K562 (cell line): ENCODE results near the gene ZNF691. TPM values are rescaled to one million over a fixed set of nuclear protein-coding genes. Genes with fewer than 3 reads are reported as not detected.

Experiments
- ARID4B ChIP-seq: sonication (generic); formaldehyde crosslinking; IDR thresholded peaks from 2 replicates; pipeline ENCODE4 v1.8.0; 2022; ENCODE audit warnings: mild to moderate bottlenecking, missing genetic modification reagents
- CHD1 ChIP-seq: fragments of 200-600 bp; sonication (generic); IDR thresholded peaks from one replicate; pipeline ENCODE4 v1.6.1; 2012; ENCODE audit warnings: mild to moderate bottlenecking, moderate library complexity, low read length, inconsistent platforms
- EGR1 ChIP-seq: fragments of 450-650 bp; conservative IDR thresholded peaks from 2 replicates; pipeline ENCODE4 v1.6.1; 2017; ENCODE audit warnings: mild to moderate bottlenecking
- FOXM1 ChIP-seq, 2 experiments: fragments of 450-650 bp in 1 of 2; sonication (generic) in 1 of 2; formaldehyde crosslinking in 1 of 2; IDR thresholded peaks; 2 replicates each; pipeline versions ENCODE4 v1.6.1 to v1.9.0; 2017 to 2022; ENCODE audit warnings: low read depth in 2 of 2, mild to moderate bottlenecking in 2 of 2, missing genetic modification reagents in 1 of 2, moderate library complexity in 1 of 2
- ID3 ChIP-seq, 2 experiments: fragments of 250-450 bp in 1 of 2; fragments of 450-650 bp in 1 of 2; sonication (Bioruptor Pico) in 1 of 2; IDR thresholded peaks; 2 replicates each; pipeline versions ENCODE4 v1.6.1 to v1.8.0; 2016 to 2021; ENCODE audit warnings: mild to moderate bottlenecking in 2 of 2, moderate library complexity in 2 of 2, missing compliant biosample characterization in 1 of 2, missing genetic modification characterization in 1 of 2
- LEF1 ChIP-seq: fragments of 450-650 bp; IDR thresholded peaks from 2 replicates; pipeline ENCODE4 v1.6.1; 2016; ENCODE audit warnings: mild to moderate bottlenecking
- NFE2L1 ChIP-seq: fragments of 450-650 bp; IDR thresholded peaks from 2 replicates; pipeline ENCODE4 v1.6.1; 2016; ENCODE audit warnings: missing genetic modification characterization, low read depth, mild to moderate bottlenecking, missing compliant biosample characterization, moderate library complexity, borderline replicate concordance
- POLR2B ChIP-seq: fragments of 450-650 bp; IDR thresholded peaks from 2 replicates; pipeline ENCODE4 v1.6.1; 2018; ENCODE audit warnings: low read depth; ENCODE audit not compliant: partially characterized antibody
- RCOR1 ChIP-seq, 2 experiments: IDR thresholded peaks; 2 replicates each; pipeline ENCODE4 v1.6.1; 2012; ENCODE audit warnings: low read depth in 2 of 2, low read length in 2 of 2, borderline replicate concordance in 1 of 2, improper control_type of control experiment in 1 of 2
- RUNX1 ChIP-seq: sonication (generic); IDR thresholded peaks from 2 replicates; pipeline ENCODE4 v1.6.1; 2016; ENCODE audit warnings: antibody characterized with exemption, low read depth
- SIN3A ChIP-seq, 2 experiments: fragments of 150-350 bp in 1 of 2; IDR thresholded peaks; 2 replicates each; pipeline ENCODE4 v1.6.1; 2011 to 2016; ENCODE audit warnings: borderline replicate concordance in 2 of 2, low read depth in 2 of 2, low read length in 2 of 2, mild to moderate bottlenecking in 2 of 2, moderate library complexity in 2 of 2; ENCODE audit not compliant: control insufficient read depth in 1 of 2
- SNAPC5 ChIP-seq: fragments of 250-450 bp; sonication (Bioruptor Pico); IDR thresholded peaks from 2 replicates; pipeline ENCODE4 v1.8.0; 2021; ENCODE audit warnings: moderate library complexity, mild to moderate bottlenecking, inconsistent platforms
- SOX6 ChIP-seq: fragments of 450-650 bp; IDR thresholded peaks from 2 replicates; pipeline ENCODE4 v1.6.1; 2014; ENCODE audit warnings: mild to moderate bottlenecking
- TARDBP ChIP-seq: fragments of 450-650 bp; IDR thresholded peaks from 2 replicates; pipeline ENCODE4 v1.6.1; 2016
- USF1 ChIP-seq: sonication (generic); formaldehyde crosslinking; IDR thresholded peaks from 2 replicates; pipeline ENCODE4 v1.9.0; 2022; ENCODE audit warnings: mild to moderate bottlenecking, missing genetic modification reagents
- ZNF143 ChIP-seq: sonication (generic); formaldehyde crosslinking; IDR thresholded peaks from 2 replicates; pipeline ENCODE4 v1.9.0; 2022; ENCODE audit warnings: mild to moderate bottlenecking, missing genetic modification reagents
- ZNF239 ChIP-seq: fragments of 250-450 bp; sonication (Bioruptor Pico); IDR thresholded peaks from 2 replicates; pipeline ENCODE4 v1.4.0; 2020; ENCODE audit warnings: mild to moderate bottlenecking
- ZNF507 ChIP-seq: conservative IDR thresholded peaks from 2 replicates; pipeline ENCODE4 v1.6.1; 2017; ENCODE audit warnings: missing genetic modification characterization, missing compliant biosample characterization
- ZNF518B ChIP-seq: fragments of 250-450 bp; sonication (Bioruptor Pico); IDR thresholded peaks from 2 replicates; pipeline ENCODE4 v1.5.0; 2021; ENCODE audit warnings: mild to moderate bottlenecking, moderate library complexity
- polyA plus RNA-seq, 8 experiments: library from polyadenylated mRNA; depleted of rRNA in 4 of 8; stranded (reverse) in 5 of 8; unstranded in 3 of 8; fragments of >200 nt; fragmentation: Nextera tagmentation in 2 of 8; fragmentation: Illumina TruSeq in 1 of 8; extraction: Ambion mirVana in 2 of 8; extraction: Trizol in 1 of 8; gene quantifications; 2 replicates each; pipeline versions ENCODE4 v1.2.1 to v1.2.3, GENCODE V29; 2011 to 2014; ENCODE audit warnings: inconsistent platforms in 1 of 8, missing spikeins in 1 of 8
- total RNA-seq, 7 experiments: library from RNA; depleted of rRNA in 6 of 7; stranded (reverse); fragments of >200 nt in 6 of 7; fragmentation: Illumina TruSeq in 2 of 7; extraction: Trizol in 2 of 7; gene quantifications; 2 replicates each; pipeline versions ENCODE4 v1.2.1 to v1.2.3, GENCODE V29; 2011 to 2021; ENCODE audit warnings: low replicate concordance in 1 of 7

The ZNF691 gene
- total and polyA plus RNA-seq, 9 of the 15 experiments (the other 6 are each of a cell fraction or from before 2014, with no cell fraction given), result 10.7 to 30.4 (median 14.8) TPM

- TF ChIP-seq SNAPC5 (CRISPR knock-in tag) (no peak), USF1 (CRISPR knock-in tag) (no peak), CHD1 (no peak), ARID4B (CRISPR knock-in tag) (no peak), EGR1 (no peak), ZNF507 (tag) (no peak), SOX6 (peak; percentile 86), ZNF143 (CRISPR knock-in tag) (no peak), ZNF239 (no peak), RUNX1 (no peak), TARDBP (no peak), ZNF518B (no peak), RCOR1 (IDR thresholded peaks at IDR 0.05; ENCODE audit: borderline replicate concordance in 1 of 2, low read depth in 2 of 2, low read length in 2 of 2) (peak in 1 of 2 experiments; percentile 80; a peak in 2 of 4 replicates), FOXM1 (IDR thresholded peaks at IDR 0.05; ENCODE audit: low read depth) (0 out of 2 replicates have a peak, but pooled peaks have one; percentile 40), FOXM1 (CRISPR knock-in tag; IDR thresholded peaks at IDR 0.05; ENCODE audit: low read depth) (no peak), SIN3A (IDR thresholded peaks at IDR 0.05; ENCODE audit: borderline replicate concordance in 2 of 2, control insufficient read depth in 1 of 2, low read depth in 2 of 2, low read length in 2 of 2) (no peak), ID3 (CRISPR knock-in tag; IDR thresholded peaks at IDR 0.05) (no peak), ID3 (tag; IDR thresholded peaks at IDR 0.05) (no peak), LEF1 (no peak), NFE2L1 (tag) (no peak), POLR2B (no peak)
Measured at GRCh38 chr1:42873670-42874069, 27.3 kb downstream of the ZNF691 start (continued).
